H1 (cell line): ENCODE results near the gene POLR3F.

ENCODE experiments used
- CEBPB ChIP-seq: IDR thresholded peaks from 2 replicates; pipeline ENCODE4 v1.6.1; 2012; ENCODE audit warnings: low read depth, low read length
- CHD1 ChIP-seq: IDR thresholded peaks from 2 replicates; pipeline ENCODE4 v1.6.1; 2012; ENCODE audit warnings: low read depth, low read length, improper control_type of control experiment
- JUND ChIP-seq: IDR thresholded peaks from 2 replicates; pipeline ENCODE4 v1.6.1; 2011; ENCODE audit warnings: mild to moderate bottlenecking, improper control_type of control experiment, low read length

GRCh38 chr20:18533491-18533890 is 66.3 kb downstream of the POLR3F start:
- TF ChIP-seq CHD1 (no peak), JUND (no peak), CEBPB (no peak)
